Hematopoietic multipotent progenitor cell treated with erythropoietin and hydrocortisone succinate and interleukin-3 and kit ligand, for 6 days (in vitro differentiated cells): ENCODE measurements around the gene CCPG1.
A peak's percentile ranks its signal among the peaks of the same experiment; 100 is the strongest.
"Not testable (repeated sequence)": the region's sequence is repeated elsewhere in the genome, so short reads cannot be mapped to it uniquely, and the experiment has no call there.

Experiments
- DNase-seq: peaks from one replicate; pipeline ENCODE4 v3.0.0-alpha.2; 2015

Gene CCPG1, protein sequence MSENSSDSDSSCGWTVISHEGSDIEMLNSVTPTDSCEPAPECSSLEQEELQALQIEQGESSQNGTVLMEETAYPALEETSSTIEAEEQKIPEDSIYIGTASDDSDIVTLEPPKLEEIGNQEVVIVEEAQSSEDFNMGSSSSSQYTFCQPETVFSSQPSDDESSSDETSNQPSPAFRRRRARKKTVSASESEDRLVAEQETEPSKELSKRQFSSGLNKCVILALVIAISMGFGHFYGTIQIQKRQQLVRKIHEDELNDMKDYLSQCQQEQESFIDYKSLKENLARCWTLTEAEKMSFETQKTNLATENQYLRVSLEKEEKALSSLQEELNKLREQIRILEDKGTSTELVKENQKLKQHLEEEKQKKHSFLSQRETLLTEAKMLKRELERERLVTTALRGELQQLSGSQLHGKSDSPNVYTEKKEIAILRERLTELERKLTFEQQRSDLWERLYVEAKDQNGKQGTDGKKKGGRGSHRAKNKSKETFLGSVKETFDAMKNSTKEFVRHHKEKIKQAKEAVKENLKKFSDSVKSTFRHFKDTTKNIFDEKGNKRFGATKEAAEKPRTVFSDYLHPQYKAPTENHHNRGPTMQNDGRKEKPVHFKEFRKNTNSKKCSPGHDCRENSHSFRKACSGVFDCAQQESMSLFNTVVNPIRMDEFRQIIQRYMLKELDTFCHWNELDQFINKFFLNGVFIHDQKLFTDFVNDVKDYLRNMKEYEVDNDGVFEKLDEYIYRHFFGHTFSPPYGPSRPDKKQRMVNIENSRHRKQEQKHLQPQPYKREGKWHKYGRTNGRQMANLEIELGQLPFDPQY

DNA sequence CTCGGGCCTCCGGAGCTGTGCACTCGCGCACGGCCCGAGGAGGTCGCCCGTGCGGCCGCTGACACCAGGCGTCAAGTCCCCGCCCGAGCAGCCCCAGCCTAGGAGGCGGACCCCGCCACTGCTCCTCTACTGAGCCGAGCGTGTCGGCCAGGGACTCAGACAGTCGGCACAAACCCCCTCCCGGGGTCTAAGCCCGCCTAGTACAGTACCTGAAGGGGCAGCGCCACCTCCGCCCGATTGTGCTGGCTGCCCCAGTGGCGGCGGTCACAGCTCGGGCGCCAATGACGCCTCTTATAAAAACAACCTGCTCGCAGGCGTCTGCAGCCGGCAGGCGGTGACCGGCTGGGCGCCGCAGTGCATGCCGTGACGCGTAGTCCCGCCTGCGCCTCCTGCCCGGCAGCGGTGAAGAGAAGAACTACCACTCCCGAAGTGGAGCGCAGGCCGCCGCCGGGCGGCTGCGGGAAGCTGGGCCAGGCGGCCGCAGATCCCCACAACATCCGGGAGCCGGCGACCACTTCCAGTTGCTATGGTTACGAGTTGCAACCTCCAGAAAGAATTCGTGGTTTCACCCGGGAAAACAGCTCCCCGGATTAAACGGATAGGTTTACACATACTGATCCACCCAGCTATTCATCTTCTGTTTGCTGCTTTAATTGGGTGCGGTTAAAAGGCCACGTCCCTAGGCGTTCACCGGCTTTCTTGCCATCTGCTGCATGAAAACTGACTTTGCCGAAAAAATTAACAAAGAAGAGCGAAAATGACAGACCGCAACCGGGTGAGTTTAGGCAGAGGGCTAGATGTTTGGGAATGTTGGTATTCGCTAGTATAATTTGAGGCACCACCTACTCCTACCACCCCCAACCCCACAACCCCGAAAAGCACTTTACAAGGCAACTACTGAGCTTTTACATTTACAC is at the start of gene CCPG1, which contains the start of gene PIERCE2:
CCPG1 (minus strand) TSS at position 348 of the 917 bp plus-strand sequence. CDS start 18,935 bp downstream, outside the sequence.
PIERCE2 (plus strand) TSS at position 484 of the 917 bp plus-strand sequence; CDS start at position 758, 274 bp downstream.
- DNase-seq, result peak; percentile 95

DNA sequence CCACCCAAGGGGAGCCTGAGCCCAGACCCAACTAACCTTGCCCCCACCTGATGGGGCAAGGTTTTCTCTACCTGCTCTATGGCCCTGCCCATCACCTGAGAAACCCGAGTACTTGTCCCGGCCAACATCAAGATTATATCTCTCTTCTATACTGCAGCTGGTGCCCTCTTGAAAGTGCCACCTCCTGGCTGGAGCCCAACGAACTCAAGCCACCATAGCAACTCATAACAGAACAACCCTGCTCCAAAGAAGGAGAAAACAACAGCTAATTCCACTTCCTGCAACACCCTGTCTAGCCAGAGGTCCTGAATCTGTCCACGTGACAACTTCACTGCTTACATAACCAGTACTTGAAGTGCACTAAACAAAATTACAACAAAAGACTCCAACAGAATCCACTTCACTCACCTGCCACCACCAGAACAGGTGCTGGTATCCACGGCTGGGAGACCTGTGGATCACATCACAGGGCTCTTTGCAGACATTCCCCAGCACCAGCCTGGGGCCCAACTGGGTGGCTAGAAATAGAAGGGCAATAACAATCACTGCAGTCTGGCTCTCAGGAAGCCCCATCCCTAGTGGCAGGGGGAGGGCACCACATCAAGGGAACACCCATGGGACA is 49.4 kb upstream of the CCPG1 start:
- no peak for DNase-seq

DNA sequence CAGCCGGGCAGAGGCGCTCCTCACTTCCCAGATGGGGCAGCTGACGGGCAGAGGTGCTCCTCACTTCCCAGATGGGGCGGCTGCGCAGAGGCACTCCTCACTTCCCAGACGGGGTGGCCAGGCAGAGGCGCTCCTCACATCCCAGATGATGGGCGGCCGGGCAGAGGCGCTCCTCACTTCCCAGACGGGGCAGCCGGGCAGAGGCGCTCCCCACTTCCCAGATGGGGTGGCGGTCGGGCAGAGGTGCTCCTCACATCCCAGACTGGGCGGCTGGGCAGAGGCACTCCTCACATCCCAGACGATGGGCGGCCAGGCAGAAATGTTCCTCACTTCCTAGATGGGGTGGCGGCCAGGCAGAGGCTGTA is 38.9 kb upstream of the CCPG1 start:
- not testable (repeated sequence) for DNase-seq

GRCh38 chr15:55446379-55447029 is 38.3 kb upstream of the CCPG1 start:
- DNase-seq, result not testable (repeated sequence)

GRCh38 chr15:55445936-55446335 is 37.8 kb upstream of the CCPG1 start:
- DNase-seq, result not testable (repeated sequence)

GRCh38 chr15:55443141-55443540 is 35.0 kb upstream of the CCPG1 start:
- not testable (repeated sequence) for DNase-seq

DNA sequence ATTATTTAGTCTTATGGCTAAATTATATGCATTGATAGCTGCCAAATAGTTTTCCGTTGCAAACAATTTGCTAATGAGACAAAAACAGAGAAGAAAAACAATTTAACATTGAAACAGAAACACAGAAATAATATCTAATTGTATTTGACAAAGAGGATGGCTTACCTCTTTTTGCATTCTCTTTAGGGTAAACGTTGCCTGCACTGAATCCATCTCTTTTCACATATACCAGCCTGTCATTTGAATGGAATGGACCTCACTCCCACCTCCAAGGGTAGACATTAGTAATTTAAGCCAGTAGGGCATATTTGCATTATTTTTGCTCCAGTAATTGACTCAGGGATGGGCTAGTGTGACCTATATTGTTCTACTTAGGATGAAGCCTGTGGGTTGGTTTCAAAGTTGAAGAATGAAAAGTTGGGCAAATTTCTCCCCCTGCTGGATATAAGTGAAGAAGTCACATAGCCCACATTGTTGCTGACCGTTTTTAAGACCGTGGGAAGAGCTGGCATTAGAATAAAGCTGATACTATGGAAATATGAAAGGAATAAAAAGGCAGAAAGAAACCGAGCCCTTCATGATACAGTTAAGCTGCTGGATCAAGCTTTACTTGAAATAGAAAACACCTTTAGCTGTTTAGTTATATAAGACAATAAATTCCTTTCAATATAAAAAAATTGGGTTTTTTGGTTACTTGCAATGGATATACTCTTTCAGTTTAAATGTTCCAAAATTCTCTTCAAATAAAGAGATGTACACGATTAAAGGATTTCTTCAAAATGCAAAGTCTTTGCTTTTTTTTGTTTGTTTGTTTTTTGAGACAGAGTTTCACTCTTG is 27.0 kb upstream of the CCPG1 start:
- DNase-seq, result peak; percentile 88

GRCh38 chr15:55422089-55422488 is 13.9 kb upstream of the CCPG1 start:
- peak; percentile 53 for DNase-seq

- DNase-seq, result no peak
Observed at GRCh38 chr15:55420171-55420866, 12.2 kb upstream of the CCPG1 start.

- DNase-seq, result not testable (repeated sequence)
Observed at GRCh38 chr15:55417678-55418077, 9.5 kb upstream of the CCPG1 start.

DNA sequence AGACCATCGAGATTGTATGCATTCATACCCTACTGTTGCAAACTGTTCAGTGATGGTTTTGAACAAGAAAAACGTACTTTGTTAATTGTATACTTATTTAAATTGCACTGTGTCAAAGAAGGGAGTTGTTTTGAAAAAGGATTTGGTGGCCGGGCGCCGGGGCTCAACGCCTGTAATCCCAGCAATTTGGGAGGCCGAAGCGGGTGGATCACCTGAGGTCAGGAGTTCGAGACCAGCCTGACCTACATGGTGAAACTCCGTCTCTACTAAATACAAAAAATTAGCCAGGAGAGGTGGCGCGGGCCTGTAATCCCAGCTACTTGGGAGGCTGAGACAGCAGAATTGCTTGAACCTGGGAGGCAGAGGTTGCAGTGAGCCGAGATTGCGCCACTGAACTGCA is 817 bp upstream of the CCPG1 start:
- not testable (repeated sequence) for DNase-seq

DNA sequence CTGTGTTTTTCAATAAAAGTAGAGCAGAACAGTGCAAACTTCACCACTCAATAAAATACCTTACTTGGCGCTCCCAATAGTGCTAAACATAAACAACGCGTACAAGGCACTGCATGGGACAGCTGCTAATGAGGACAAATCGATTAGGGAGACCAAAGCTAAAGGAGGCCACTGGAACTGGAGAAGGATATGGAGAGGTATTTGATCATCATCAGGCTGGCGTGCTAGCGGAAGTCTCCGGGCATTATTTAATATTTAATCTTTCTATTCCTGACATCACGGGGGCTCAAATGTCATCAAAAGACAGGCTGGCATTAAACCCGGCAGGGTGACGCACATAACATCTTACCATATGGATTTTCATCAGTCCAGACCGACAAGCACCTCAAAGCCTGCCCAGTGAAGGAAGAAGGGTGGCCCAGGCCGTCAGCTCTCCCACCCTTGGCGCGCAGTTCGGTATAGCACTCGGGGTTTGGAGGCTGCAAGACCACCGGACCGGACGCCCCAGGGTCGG is 604 bp downstream of the CCPG1 start:
- DNase-seq, result peak; percentile 66

DNA sequence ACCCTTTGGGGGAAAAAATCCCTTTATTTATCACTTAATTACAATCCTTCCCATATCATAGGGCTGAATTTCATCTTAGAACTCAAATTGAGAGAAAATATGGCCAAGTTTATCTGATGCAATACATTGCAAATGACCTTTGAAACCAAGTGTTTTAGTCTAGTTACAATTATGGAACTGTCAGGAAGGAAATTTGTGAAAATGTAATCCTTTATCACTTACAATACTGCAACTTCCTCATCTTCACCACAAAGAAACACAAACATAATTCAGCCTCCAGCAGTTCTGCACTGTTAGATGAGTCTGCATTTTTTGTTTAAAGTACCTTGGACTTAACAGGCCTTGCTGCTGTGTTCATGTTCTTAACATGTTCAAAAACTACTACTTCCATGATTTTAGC is 4.6 kb downstream of the CCPG1 start:
- peak; percentile 89 for DNase-seq

DNA sequence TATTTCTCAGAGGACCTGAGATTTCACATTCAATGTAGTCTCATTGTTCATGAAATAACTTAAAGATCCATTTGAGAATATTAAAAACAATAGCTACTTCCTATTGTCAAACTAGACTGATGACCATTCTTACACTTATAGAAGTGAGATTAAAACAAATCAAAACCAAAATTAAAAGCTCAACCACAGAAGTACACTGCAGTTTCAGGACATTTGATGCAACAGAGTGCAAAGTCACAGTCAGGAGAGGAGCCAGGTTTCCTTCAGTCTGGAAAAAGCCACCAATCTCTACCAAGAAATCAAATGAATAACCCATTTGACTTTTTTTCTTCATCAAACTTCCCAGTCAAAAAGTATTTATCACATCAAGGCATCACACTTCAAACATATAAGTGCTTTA is 5.5 kb downstream of the CCPG1 start:
- no peak for DNase-seq

GRCh38 chr15:55401786-55402246 is 6.3 kb downstream of the CCPG1 start:
- DNase-seq, result no peak

DNA sequence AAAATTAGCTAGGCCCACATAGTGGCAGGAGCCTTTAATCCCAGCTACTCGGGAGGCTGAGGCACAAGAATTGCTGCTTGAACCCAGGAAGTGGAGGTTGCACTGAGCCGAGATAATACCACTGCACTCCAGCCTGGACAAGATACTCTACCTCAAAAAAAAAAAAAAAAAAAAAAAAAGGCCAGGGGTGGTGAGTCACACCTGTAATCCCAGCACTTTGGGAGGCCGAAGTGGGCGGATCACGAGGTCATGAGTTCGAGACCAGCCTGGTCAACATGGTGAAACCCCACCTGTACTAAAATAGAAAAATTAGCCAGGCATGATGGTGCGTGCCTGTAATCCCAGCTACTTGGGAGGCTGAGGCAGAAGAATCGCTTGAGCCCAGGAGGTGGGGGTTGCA is 8.1 kb downstream of the CCPG1 start:
- not testable (repeated sequence) for DNase-seq

DNA sequence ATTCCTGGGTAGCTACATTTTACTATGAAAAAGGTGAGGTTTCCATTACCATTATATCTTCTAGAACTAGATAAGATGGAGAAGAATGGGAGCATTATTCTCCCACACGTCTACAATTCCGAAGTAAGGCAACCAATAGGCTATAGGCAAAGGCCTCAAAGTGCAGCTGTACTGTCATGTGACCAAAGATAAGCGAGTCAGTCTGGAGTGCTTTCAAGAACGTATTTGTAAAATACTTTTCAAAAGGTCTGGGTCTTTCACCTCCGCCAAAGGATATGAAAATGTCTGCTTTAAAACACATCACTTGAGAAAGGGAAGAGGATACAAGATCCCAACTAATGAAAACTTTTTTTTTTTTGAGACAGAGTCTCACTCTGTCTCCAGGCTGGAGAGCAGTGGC is 9.9 kb downstream of the CCPG1 start:
- no peak for DNase-seq

DNA sequence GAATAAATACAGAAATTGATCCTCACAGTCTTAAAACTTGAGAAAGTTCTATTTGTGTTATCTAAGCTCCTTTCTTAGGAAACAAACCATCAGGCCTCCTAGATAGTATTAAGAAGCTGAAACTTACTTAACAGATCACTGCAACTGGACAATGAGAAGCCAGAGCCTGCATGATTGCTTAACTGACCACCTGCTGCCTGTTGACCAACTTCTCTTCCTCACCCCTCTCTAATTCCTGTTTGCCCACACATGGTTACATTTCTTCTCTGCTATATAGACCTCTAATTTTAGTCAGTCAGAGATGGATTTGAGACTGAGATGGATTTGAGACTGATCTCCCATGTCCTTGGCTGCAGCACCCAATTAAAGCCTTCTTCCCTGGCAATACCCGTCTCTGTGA is 13.5 kb downstream of the CCPG1 start:
- DNase-seq, result peak; percentile 52

- DNase-seq, result no peak
Observed at GRCh38 chr15:55389264-55389607, 18.9 kb downstream of the CCPG1 start.

DNA sequence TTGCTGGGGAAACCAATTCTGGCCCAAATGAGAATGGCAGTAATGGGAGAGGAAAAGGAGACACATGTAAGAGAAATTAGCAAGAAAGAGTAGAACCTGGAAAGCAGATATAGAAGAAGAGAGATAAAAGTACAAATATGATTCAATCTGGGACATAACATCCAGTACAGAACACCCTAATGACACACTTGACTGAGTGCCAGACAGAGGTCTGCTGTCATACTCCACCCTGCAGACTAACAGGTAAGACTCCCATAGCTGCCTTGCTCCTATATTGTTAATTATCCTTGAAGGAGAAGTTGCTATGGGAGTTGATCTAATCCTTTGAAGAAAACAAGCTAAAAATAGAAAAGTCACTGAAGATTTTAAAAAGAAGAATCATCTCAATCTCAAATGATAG is 21.1 kb downstream of the CCPG1 start:
- DNase-seq, result no peak
